Sigmoid colon (tissue), 7 donors: ENCODE results near the gene EPG5. TPM values are rescaled to one million over a fixed set of nuclear protein-coding genes. Genes with fewer than 3 reads are reported as not detected.

Source experiments
- DNase-seq: peaks from one replicate; pipeline ENCODE4 v3.0.0-alpha.2; 2019
- H3K27ac ChIP-seq, 4 donors: fragments of 200-600 bp; sonication (generic); one replicate each; pipeline ENCODE4 v1.5.1; 2016 to 2019; ENCODE audit warnings: mild to moderate bottlenecking in 1 of 4
- H3K27me3 ChIP-seq, 3 donors: fragments of 200-600 bp; sonication (generic); one replicate each; pipeline ENCODE4 v1.5.1; 2019; ENCODE audit warnings: mild to moderate bottlenecking in 1 of 3
- H3K36me3 ChIP-seq, 4 donors: fragments of 200-600 bp; sonication (generic); one replicate each; pipeline ENCODE4 v1.5.1; 2016 to 2019
- H3K4me1 ChIP-seq, 4 donors: fragments of 200-600 bp; sonication (generic); one replicate each; pipeline ENCODE4 v1.5.1; 2017 to 2019
- H3K4me3 ChIP-seq, 4 donors: fragments of 200-600 bp; sonication (generic); one replicate each; pipeline ENCODE4 v1.5.1; 2017 to 2019; ENCODE audit warnings: mild to moderate bottlenecking in 2 of 4, moderate library complexity in 1 of 4
- H3K9me3 ChIP-seq, 4 donors: fragments of 200-600 bp in 3 of 4; sonication (generic) in 3 of 4; one replicate each; pipeline versions ENCODE4 v1.5.1 to v1.6.1; 2013 to 2019
- CTCF ChIP-seq, 4 experiments: fragments of 450-650 bp in 3 of 4; fragments of 200-600 bp in 1 of 4; IDR thresholded peaks; one replicate each; pipeline ENCODE4 v1.5.1; 2016 to 2019; ENCODE audit warnings: antibody characterized with exemption in 4 of 4, mild to moderate bottlenecking in 3 of 4, moderate library complexity in 2 of 4
- EP300 ChIP-seq, 4 donors: sonication (generic); formaldehyde crosslinking; IDR thresholded peaks; one replicate each; pipeline ENCODE4 v1.6.1; 2017; ENCODE audit warnings: antibody characterized with exemption in 4 of 4
- POLR2A ChIP-seq, 2 donors: fragments of 450-650 bp; IDR thresholded peaks; one replicate each; pipeline ENCODE4 v1.6.1; 2016; ENCODE audit warnings: antibody characterized with exemption in 2 of 2, mild to moderate bottlenecking in 2 of 2, moderate library complexity in 2 of 2
- POLR2AphosphoS5 ChIP-seq, 4 donors: sonication (generic); formaldehyde crosslinking; IDR thresholded peaks; one replicate each; pipeline ENCODE4 v1.6.1; 2017; ENCODE audit warnings: antibody characterized with exemption in 4 of 4
- WGBS, 2 donors: extraction: QIAGEN DNeasy Blood & Tissue Kit; methylation state at CpG; one replicate each; pipeline ENCODE4 v1.1.7; 2013; 5-methylcytosine and 5-hydroxymethylcytosine counted together
- intact Hi-C: fragments of 100-400 bp; cut with DNase I; formaldehyde crosslinking; loops from one replicate; pipeline ENCODE4 v1.15.1; 2023
- polyA plus RNA-seq, 3 donors: library from polyadenylated mRNA; stranded (reverse); fragments of 200-250 nt; gene quantifications; one replicate each; pipeline ENCODE4 v1.2.3, GENCODE V29; 2013
- total RNA-seq, 4 donors: library from RNA; depleted of rRNA; stranded (reverse); fragments of >200 nt; gene quantifications; one replicate each; pipeline ENCODE4 v1.1.0, GENCODE V29; 2016
- donor health status: healthy with polysubstance abuse.
- donor health status: Bipolar disorder and iron deficiency.
- donor health status: healthy.

The EPG5 gene
- total and polyA plus RNA-seq, 7 donors: 3.7 to 29.1 (median 17.1) TPM

DNA sequence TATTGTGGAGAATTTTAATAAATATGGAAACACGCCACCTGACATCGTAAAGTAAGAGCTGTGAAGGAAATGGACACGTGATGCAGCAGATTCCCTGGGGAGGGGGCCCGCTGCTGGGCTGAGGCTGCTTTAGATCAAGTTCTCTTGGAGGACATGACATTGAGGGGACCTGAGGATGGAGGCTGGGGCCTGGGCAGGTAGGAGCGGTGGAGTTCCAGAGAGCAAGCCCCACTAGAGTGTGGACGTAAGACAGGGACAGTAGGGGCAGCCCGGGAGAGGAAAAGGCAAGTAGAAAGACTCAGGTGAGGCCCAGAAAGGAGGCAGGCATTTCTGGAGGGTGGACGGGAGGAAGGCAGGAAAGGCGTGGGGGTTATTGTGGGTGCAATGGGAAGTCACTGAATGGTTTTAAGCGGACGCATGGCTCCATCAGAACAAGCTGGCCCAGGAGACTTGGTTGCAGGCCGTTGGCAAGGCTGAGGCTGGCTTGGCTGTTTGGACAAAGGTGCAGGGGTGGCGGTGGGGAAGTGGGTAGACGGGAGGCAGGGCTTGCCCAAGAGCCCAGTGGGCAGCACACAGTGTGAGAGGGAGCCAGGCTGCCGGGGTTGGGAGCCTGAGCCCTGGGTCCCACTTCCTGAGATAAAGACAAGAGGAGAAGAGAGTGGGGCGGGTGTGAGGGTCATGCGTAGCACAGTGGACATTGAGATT lies 125.9 kb downstream of the EPG5 start:
- Histone ChIP-seq H3K4me3 (no peak overlapping the region), H3K4me1 (peaks cover 0 to 24% (median 20%) of the 10 kb centered on the region in 4 donors), H3K9me3 (no peaks in the 10 kb centered on the region), H3K36me3 (no peaks in the 10 kb centered on the region), H3K27me3 (peaks cover 23 to 53% (median 31%) of the 10 kb centered on the region in 3 donors), H3K27ac (no peak overlapping the region)
- DNase-seq: no peak
- intact Hi-C loops: no loop called here
- TF ChIP-seq CTCF (IDR thresholded peaks at IDR 0.05) (no peak), POLR2A (IDR thresholded peaks at IDR 0.05) (no peak), EP300 (IDR thresholded peaks at IDR 0.05) (no peak), POLR2AphosphoS5 (IDR thresholded peaks at IDR 0.05) (no peak)
- 75 to 81% methylated on average over 17 of the region's 17 CpGs for WGBS, 2 donors

DNA sequence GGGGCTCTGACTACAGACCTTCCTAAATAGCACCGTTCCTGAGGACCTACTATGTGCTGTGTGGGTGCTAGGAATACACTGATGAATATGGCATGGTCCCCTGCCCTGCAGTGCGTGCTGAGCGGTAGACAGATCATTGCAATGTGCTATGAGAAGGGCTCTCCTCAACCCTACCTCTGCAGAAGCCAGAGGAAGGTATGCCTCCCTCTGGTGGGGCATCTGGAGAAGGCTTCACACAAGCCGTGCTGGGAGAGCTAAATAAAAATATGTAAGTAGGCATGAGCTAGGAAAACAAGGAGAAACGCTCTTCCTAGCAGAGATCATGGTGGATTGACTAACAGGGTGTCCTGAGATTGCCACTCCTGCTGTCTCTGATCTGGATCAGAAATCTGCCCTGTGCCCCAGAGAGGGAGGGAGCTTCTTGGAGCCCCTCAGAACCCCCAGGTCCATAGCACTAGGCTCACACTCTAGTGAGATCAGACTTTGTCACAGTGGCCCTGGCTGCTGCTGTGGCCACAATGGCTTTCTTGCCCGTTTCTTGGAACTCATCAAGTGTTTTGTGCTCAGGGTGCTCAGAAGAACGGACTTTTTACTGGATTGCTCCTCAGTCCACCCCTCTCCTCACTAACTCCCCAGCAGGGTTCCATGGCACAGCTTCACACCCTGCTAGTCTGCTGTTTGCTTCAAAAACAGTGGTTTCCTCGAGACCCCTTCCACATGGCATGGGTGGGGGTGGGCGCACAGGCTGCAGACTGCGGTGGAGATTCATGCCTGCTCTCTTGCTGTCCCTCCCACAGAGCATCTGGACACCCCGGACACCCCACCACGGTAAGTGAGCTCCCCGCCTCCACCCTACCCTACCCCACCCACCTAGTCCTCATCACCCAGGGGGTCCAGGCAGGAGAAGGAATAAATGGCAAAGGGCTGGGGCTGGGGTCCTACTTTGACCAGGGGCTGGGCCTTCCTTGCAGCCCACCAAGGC lies 127.4 kb downstream of the EPG5 start:
- H3K27me3 ChIP-seq: peaks cover 23 to 67% (median 44%) of the 10 kb centered on the region in 3 donors
- H3K9me3 ChIP-seq: no peaks in the 10 kb centered on the region
- no peak overlapping the region for H3K4me3 ChIP-seq
- no peak overlapping the region for H3K27ac ChIP-seq
- peaks cover 0 to 24% (median 20%) of the 10 kb centered on the region in 4 donors for H3K4me1 ChIP-seq
- 50 to 64% methylated on average over 13 of the region's 13 CpGs for WGBS, 2 donors
- TF ChIP-seq POLR2A (IDR thresholded peaks at IDR 0.05): no peak
- no peak for TF ChIP-seq EP300 (IDR thresholded peaks at IDR 0.05)
- TF ChIP-seq POLR2AphosphoS5 (IDR thresholded peaks at IDR 0.05): no peak
- no peak for TF ChIP-seq CTCF (IDR thresholded peaks at IDR 0.05)
- intact Hi-C loops: loop anchor here (10.0 kb wide), 1 partner anchor 65 kb away; no protein-coding TSS in a partner anchor
- no peaks in the 10 kb centered on the region for H3K36me3 ChIP-seq
- no peak for DNase-seq

- H3K27ac ChIP-seq: no peak overlapping the region
- DNase-seq: no peak
- peak overlapping the region in 2 of 4 donors; percentile 20 to 31 for H3K4me3 ChIP-seq
- no peaks in the 10 kb centered on the region for H3K36me3 ChIP-seq
- no peak for TF ChIP-seq POLR2A (IDR thresholded peaks at IDR 0.05)
- no peak for TF ChIP-seq POLR2AphosphoS5 (IDR thresholded peaks at IDR 0.05)
- no peak for TF ChIP-seq CTCF (IDR thresholded peaks at IDR 0.05)
- TF ChIP-seq EP300 (IDR thresholded peaks at IDR 0.05): no peak
- intact Hi-C loops: loop anchor here (10.0 kb wide), 1 partner anchor 64 kb away; no protein-coding TSS in a partner anchor
- no peaks in the 10 kb centered on the region for H3K9me3 ChIP-seq
- H3K27me3 ChIP-seq: peaks cover 23 to 79% (median 44%) of the 10 kb centered on the region in 3 donors
- peaks cover 0 to 24% (median 20%) of the 10 kb centered on the region in 4 donors for H3K4me1 ChIP-seq
- WGBS, 2 donors: 11 to 18% methylated on average over 53 of the region's 53 CpGs
Measured at GRCh38 chr18:45838302-45839070, 128.6 kb downstream of the EPG5 start.

- no peak overlapping the region for H3K27ac ChIP-seq
- TF ChIP-seq EP300 (IDR thresholded peaks at IDR 0.05) (no peak), POLR2AphosphoS5 (IDR thresholded peaks at IDR 0.05) (no peak), CTCF (IDR thresholded peaks at IDR 0.05) (no peak), POLR2A (IDR thresholded peaks at IDR 0.05) (no peak)
- H3K4me3 ChIP-seq: peak overlapping the region in 3 of 4 donors; percentile 30 to 40 (median 39)
- peaks cover 0 to 24% (median 20%) of the 10 kb centered on the region in 4 donors for H3K4me1 ChIP-seq
- intact Hi-C loops: loop anchor here (10.0 kb wide), 1 partner anchor 63 kb away; no protein-coding TSS in a partner anchor
- H3K9me3 ChIP-seq: no peaks in the 10 kb centered on the region
- WGBS, 2 donors: 7 to 16% methylated on average over 84 of the region's 84 CpGs
- H3K36me3 ChIP-seq: no peaks in the 10 kb centered on the region
- no peak for DNase-seq
- peaks cover 23 to 86% (median 44%) of the 10 kb centered on the region in 3 donors for H3K27me3 ChIP-seq
Measured at GRCh38 chr18:45837283-45838070, 129.7 kb downstream of the EPG5 start.
